Measurements from ENCODE around the gene PPBP.

Gene PPBP

GRCh38 chr4:73947239-73947985 lies 40.6 kb downstream of the PPBP start:
- DNase-seq: peak; percentile 35

GRCh38 chr4:73945674-73946449 lies 42.1 kb downstream of the PPBP start:
- no peak for DNase-seq

GRCh38 chr4:73945140-73945539 lies 42.9 kb downstream of the PPBP start:
- DNase-seq: no peak

GRCh38 chr4:73944061-73944875 lies 43.7 kb downstream of the PPBP start:
- DNase-seq: peak; percentile 2

- DNase-seq: no peak
Measured at GRCh38 chr4:73943555-73943954, 44.4 kb downstream of the PPBP start.

GRCh38 chr4:73936969-73937368 lies 51.0 kb downstream of the PPBP start:
- DNase-seq: no peak
